Activated CD4-positive, alpha-beta T cell treated with anti-CD3 and anti-CD28 coated beads, Interleukin-2, amount 10 ng/mL, durations not matched to agents 24 days and 14 days (primary cell): ENCODE data around the gene SWT1. TPM values are rescaled to one million over a fixed set of nuclear protein-coding genes. Genes with fewer than 3 reads are reported as not detected.
"Not testable (repeated sequence)": the region's sequence is repeated elsewhere in the genome, so short reads cannot be mapped to it uniquely, and the experiment has no call there.

ENCODE experiments used
- DNase-seq: peaks from one replicate; pipeline ENCODE4 v3.0.0; 2022
- H3K27ac Mint-ChIP-seq: one replicate; pipeline ENCODE4 v1.8.0; 2022; ENCODE audit warnings: mild to moderate bottlenecking, mixed read lengths
- H3K27me3 Mint-ChIP-seq: one replicate; pipeline ENCODE4 v1.8.0; 2022; ENCODE audit warnings: mixed read lengths
- H3K36me3 Mint-ChIP-seq: one replicate; pipeline ENCODE4 v1.8.0; 2022; ENCODE audit warnings: low read depth, mild to moderate bottlenecking, mixed read lengths
- H3K4me1 Mint-ChIP-seq: one replicate; pipeline ENCODE4 v1.8.0; 2021; ENCODE audit warnings: mixed read lengths
- H3K4me3 Mint-ChIP-seq: one replicate; pipeline ENCODE4 v1.8.0; 2022; ENCODE audit warnings: mild to moderate bottlenecking, moderate library complexity, mixed read lengths
- H3K9me3 Mint-ChIP-seq: one replicate; pipeline ENCODE4 v1.8.0; 2021; ENCODE audit warnings: mixed read lengths
- intact Hi-C: fragments of 100-400 bp; cut with micrococcal nuclease; formaldehyde crosslinking; loops from one replicate; pipeline ENCODE4 v1.15.1; 2023
- total RNA-seq: library from RNA; stranded (reverse); gene quantifications from 2 replicates; pipeline ENCODE4 v1.2.3, GENCODE V29; 2022

The SWT1 gene
- total RNA-seq, 1 donor from 2014 or later: 1.8 TPM

DNA sequence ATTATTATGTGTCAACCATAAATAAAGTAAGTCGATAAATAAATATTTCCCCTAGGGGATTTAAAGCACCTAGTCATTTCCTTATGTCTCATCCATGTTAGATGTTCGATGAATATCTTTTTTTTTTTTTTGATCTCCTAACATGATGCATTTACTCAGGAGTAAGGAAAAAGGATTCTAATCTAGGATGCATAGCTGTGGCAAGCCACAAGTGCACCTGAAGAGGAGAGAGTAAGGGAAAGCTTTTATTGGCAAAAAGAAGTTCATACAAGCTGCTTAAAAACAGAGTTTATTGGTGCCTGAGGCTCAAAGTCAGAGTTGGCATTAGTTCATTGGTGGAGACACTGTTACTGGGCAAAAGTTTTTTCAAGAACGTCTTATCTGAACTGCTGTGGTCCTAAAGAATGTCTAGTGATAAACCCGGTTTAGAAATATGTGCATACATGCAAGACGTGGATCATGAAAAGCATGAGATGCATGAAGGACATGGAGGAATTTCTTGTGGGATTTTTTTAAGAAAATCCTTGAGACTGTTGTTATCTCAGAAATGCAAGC is 51.7 kb downstream of the SWT1 start:
- no peaks in the 10 kb centered on the region for H3K4me1 Mint-ChIP-seq
- H3K27ac Mint-ChIP-seq: no peak overlapping the region
- H3K36me3 Mint-ChIP-seq: peaks cover 9% of the 10 kb centered on the region
- DNase-seq: no peak
- intact Hi-C loops: no loop called here
- no peaks in the 10 kb centered on the region for H3K27me3 Mint-ChIP-seq
- no peak overlapping the region for H3K4me3 Mint-ChIP-seq
- H3K9me3 Mint-ChIP-seq: peaks cover 16% of the 10 kb centered on the region

DNA sequence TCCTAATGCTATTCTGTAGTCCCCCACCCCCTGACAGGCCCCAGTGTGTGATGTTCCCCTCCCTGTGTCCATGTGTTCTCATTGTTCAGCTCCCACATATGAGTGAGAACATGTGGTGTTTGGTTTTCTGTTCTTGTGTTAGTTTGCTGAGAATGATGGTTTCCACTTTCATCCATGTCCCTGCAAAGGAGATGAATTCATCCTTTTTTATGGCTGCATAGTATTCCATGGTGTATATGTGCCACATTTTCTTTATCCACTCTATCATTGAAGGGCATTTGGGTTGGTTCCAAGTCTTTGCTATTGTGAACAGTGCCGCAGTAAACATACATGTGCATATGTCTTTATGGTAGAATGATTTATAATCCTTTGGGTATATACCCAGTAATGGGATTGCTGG is 52.4 kb downstream of the SWT1 start:
- H3K36me3 Mint-ChIP-seq, H3K4me1 Mint-ChIP-seq, DNase-seq, H3K27ac Mint-ChIP-seq, intact Hi-C loops, H3K4me3 Mint-ChIP-seq, H3K27me3 Mint-ChIP-seq: not testable (repeated sequence)
- H3K9me3 Mint-ChIP-seq: peaks cover 20% of the 10 kb centered on the region

DNA sequence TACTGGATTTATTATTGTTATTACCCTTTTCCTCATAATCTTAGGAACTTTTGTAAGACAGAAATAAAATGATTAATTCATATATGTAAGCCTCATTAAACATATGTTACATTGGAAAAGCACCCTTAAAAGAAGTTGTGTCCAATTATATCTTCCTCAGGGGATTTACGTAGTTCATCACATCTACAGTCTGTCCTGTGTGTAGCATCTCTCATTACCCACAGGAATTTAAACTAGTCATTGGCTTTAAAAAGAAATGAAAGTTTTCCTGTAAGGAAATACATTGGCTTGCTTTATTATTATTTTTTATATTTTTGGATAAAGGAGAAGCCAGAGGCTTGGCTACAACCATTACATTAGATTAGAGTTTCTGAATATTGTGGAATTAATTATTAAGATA is 56.1 kb downstream of the SWT1 start:
- no peak overlapping the region for H3K27ac Mint-ChIP-seq

DNA sequence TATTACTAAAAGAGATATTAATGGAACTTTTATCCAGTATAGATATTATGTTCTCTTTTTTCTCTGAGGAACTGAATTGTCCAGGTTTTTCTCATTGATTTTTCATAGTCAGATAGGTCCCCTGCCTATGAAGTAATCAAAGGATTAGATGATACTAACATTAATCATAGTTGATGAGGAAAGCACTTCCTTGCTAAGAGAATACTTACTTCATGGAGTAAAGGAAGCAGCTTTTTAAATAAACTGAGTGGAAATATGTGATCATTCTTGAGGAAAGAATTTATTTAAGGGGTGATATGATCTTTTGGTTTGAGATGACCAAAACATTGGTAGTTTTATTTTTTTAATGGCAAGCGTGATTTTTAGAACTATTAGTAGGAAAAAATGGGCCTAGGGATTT is 58.9 kb downstream of the SWT1 start:
- H3K4me3 Mint-ChIP-seq: no peak overlapping the region
- no peaks in the 10 kb centered on the region for H3K4me1 Mint-ChIP-seq
- intact Hi-C loops: no loop called here
- peaks cover 2% of the 10 kb centered on the region for H3K36me3 Mint-ChIP-seq
- DNase-seq: no peak
- no peaks in the 10 kb centered on the region for H3K27me3 Mint-ChIP-seq
- peaks cover 5% of the 10 kb centered on the region for H3K9me3 Mint-ChIP-seq
- no peak overlapping the region for H3K27ac Mint-ChIP-seq

More for the DNA sequence above, 56.1 kb downstream of the SWT1 start:
- H3K9me3 Mint-ChIP-seq: peaks cover 20% of the 10 kb centered on the region
- no peak overlapping the region for H3K4me3 Mint-ChIP-seq
- H3K36me3 Mint-ChIP-seq: peaks cover 9% of the 10 kb centered on the region
- H3K4me1 Mint-ChIP-seq: no peaks in the 10 kb centered on the region
- DNase-seq: no peak
- intact Hi-C loops: no loop called here
- H3K27me3 Mint-ChIP-seq: no peaks in the 10 kb centered on the region

DNA sequence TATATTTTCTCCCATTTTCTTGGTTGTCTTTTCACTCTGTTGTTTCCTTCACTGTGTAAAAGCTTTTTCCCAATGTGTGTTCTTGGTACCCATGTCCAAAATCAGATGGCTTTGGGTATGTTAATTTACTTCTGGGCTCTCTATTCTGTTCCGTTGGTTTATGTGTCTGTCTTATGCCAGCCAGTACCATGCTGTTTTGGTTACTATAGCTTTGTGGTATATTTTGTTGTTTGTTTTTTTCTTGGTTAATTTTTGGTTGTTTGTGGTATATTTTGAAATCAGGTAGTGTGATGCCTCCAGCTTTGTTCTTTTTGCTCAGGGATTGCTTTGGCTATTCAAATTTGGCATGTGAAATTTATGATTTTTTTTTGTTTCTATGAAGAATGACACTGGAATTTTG is 67.2 kb downstream of the SWT1 start:
- no peak for DNase-seq
- Mint-ChIP-seq H3K4me3 (no peak overlapping the region), H3K4me1 (no peaks in the 10 kb centered on the region), H3K9me3 (peaks cover 3% of the 10 kb centered on the region), H3K27me3 (no peaks in the 10 kb centered on the region), H3K36me3 (peaks cover 5% of the 10 kb centered on the region), H3K27ac (no peak overlapping the region)
- intact Hi-C loops: no loop called here

DNA sequence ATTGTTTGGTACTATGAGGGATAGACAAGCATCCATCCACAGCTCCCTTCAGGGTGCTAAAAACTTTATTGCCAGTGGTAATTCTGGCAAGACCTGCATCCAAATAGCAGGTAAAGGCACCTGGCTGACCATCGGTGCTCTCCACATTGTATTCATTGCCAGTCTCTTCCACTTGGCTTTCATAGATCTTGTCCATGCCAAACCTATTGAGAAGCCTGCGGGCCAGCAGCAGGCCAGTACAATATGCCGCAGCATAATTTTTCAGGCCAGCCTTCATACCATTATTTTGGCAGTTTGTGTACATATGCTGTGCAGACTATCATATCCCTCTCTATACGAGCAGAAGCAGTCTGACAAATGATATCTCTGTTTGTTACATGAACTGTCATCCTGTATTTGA is 70.2 kb downstream of the SWT1 start:
- no peaks in the 10 kb centered on the region for H3K27me3 Mint-ChIP-seq
- no peak overlapping the region for H3K27ac Mint-ChIP-seq
- H3K4me1 Mint-ChIP-seq: peaks cover 2% of the 10 kb centered on the region
- no peak overlapping the region for H3K4me3 Mint-ChIP-seq
- H3K36me3 Mint-ChIP-seq: peaks cover 5% of the 10 kb centered on the region
- DNase-seq: no peak
- peaks cover 3% of the 10 kb centered on the region for H3K9me3 Mint-ChIP-seq
- intact Hi-C loops: no loop called here

DNA sequence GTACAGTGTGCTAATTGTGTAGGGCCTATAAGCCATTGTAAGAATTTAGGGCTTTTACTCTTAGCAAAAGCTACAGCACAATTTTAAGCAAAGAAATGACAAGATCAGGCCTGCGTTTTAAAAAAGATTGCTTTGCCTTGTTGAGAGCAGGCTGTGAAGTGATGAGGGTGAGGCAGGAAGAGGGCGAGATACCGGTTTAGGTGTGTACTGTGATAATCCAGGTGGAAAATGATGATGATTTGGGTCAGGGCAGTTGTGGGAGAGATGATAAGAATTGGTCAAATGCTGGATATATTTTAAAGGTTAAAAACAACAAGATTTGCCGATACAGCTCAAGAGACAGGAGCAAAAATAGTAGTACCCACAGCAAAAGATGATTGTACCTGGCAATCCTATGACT is 72.0 kb downstream of the SWT1 start:
- DNase-seq: no peak
- Mint-ChIP-seq H3K36me3 (no peaks in the 10 kb centered on the region), H3K9me3 (no peaks in the 10 kb centered on the region), H3K27ac (no peak overlapping the region), H3K27me3 (no peaks in the 10 kb centered on the region), H3K4me3 (no peak overlapping the region), H3K4me1 (peaks cover 2% of the 10 kb centered on the region)
- intact Hi-C loops: no loop called here

DNA sequence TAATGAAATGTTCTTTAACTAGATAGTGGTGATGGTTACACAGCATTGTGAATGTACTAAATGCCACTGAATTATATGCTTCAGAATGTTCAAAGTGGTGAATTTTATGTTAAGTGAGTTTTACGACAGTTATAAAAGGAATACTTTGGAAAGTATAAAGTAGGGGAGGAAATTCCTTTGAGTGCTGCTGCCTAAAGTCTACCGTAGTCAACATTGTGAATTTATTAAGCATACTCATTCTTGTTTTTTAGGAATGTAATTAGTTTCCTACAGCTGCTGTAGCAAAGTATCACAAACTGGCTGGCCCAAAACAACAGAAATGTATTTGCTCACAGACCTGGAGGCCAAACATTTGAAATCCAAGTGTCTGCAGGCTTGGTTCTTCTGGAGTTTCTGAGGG is 73.0 kb downstream of the SWT1 start:
- H3K27ac Mint-ChIP-seq: no peak overlapping the region
- H3K4me3 Mint-ChIP-seq: no peak overlapping the region
- no peak for DNase-seq
- no peaks in the 10 kb centered on the region for H3K36me3 Mint-ChIP-seq
- H3K9me3 Mint-ChIP-seq: no peaks in the 10 kb centered on the region
- intact Hi-C loops: no loop called here
- peaks cover 2% of the 10 kb centered on the region for H3K4me1 Mint-ChIP-seq
- no peaks in the 10 kb centered on the region for H3K27me3 Mint-ChIP-seq

DNA sequence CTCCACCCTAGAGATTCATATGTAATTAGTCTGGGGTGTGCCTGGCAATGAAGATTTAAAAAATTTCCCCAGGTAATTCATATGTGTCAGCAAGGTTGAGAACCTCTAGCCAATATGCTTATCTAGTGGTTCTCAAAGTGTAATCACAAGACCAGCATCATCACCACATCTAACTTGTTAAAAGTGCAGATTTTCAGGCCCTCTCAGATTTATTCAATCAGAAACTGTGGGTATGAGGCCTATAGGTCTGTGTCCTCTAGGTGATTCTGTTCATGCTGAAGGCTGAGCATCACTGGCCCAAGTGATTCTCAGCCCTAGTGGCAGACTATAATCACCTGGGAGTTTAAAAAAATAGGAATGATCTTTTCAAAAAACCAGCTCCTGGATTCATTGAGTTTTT is 75.9 kb downstream of the SWT1 start:
- no peak for DNase-seq
- Mint-ChIP-seq H3K27ac (no peak overlapping the region), H3K4me3 (no peak overlapping the region), H3K4me1 (peaks cover 2% of the 10 kb centered on the region), H3K36me3 (no peaks in the 10 kb centered on the region), H3K9me3 (peaks cover 7% of the 10 kb centered on the region), H3K27me3 (no peaks in the 10 kb centered on the region)
- intact Hi-C loops: no loop called here

DNA sequence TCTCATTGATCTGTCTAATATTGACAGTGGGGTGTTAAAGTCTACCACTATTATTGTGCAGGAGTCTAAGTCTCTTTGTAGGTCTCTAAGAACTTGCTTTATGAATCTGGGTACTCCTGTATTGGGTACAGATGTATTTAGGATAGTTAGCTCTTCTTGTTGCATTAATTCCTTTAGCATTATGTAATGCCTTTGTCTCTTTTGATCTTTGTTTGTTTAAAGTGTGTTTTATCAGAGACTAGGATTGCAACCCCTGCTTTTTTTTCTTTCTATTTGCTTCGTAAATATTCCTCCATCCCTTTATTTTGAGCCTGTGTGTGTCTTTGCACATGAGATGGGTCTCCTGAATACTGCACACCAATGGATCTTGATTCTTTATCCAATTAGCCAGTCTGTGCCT is 77.2 kb downstream of the SWT1 start:
- H3K27ac Mint-ChIP-seq, H3K4me1 Mint-ChIP-seq, H3K9me3 Mint-ChIP-seq, DNase-seq, intact Hi-C loops, H3K36me3 Mint-ChIP-seq, H3K27me3 Mint-ChIP-seq, H3K4me3 Mint-ChIP-seq: not testable (repeated sequence)

DNA sequence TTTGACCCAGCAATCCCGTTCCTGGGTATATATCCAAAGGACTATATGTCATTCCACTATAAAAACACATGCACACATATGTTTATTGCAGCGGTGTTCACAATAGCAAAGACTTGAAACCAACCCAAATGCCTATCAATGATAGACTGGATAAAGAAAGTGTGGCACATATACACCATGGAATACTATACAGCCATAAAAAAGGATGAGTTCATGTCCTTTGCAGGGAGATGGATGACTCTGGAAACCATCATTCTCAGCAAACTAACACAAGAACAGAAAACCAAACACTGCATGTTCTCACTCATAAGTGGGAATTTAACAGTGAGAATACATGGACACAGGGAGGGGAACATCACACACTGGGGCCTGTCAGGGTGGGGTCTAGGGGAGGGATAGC is 80.2 kb downstream of the SWT1 start:
- intact Hi-C loops: loop anchor here (5.0 kb wide), 1 partner anchor 435 kb away; no protein-coding TSS in a partner anchor
- peaks cover 12% of the 10 kb centered on the region for H3K4me1 Mint-ChIP-seq
- not testable (repeated sequence) for H3K27ac Mint-ChIP-seq, H3K9me3 Mint-ChIP-seq, DNase-seq, H3K4me3 Mint-ChIP-seq, H3K27me3 Mint-ChIP-seq, H3K36me3 Mint-ChIP-seq

DNA sequence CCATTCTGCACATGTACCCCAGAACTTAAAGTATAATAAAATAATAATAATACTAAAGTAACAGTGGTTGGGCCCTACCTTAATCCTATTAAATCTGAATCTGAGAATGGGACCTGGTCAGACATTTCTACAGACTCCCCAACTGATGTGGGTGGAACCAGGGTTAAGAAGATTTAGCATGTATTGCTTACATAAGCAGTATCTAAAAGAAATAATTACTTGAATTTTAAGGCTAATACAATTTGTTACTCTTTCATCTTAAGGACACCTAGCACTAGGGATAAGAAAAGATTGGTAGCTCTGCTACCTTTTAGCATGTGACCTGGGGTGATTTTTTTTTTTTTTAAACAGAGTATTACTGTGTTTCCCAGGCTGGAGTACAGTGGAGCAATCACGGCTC is 80.7 kb downstream of the SWT1 start:
- no peak overlapping the region for H3K4me3 Mint-ChIP-seq
- H3K4me1 Mint-ChIP-seq: peaks cover 12% of the 10 kb centered on the region
- DNase-seq: no peak
- peaks cover 7% of the 10 kb centered on the region for H3K9me3 Mint-ChIP-seq
- no peaks in the 10 kb centered on the region for H3K36me3 Mint-ChIP-seq
- intact Hi-C loops: loop anchor here (2.0 to 5.0 kb wide), 2 partner anchors 435 to 443 kb away; no protein-coding TSS in a partner anchor
- H3K27ac Mint-ChIP-seq: no peak overlapping the region
- no peaks in the 10 kb centered on the region for H3K27me3 Mint-ChIP-seq

DNA sequence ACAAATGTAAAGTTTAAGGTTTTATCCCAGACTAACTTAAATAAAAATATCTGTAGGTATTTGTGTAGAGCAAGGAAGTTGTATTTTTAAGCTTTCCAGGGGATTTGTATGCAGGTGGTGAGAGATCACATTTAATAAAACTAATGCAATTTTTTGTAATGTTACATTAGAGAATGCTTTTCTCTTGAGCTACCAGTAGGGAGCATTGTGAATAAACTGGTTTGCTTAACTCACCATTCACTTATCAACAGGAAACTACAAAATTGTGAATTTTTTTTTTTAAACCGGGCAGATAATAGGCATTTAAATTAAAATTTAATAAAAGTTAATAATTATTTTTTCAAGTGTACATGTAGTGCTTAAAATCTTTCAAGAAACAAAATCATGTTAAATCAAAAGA is 81.5 kb downstream of the SWT1 start:
- Mint-ChIP-seq H3K9me3 (peaks cover 7% of the 10 kb centered on the region), H3K27me3 (no peaks in the 10 kb centered on the region), H3K36me3 (no peaks in the 10 kb centered on the region), H3K4me3 (no peak overlapping the region), H3K27ac (no peak overlapping the region), H3K4me1 (peaks cover 12% of the 10 kb centered on the region)
- no peak for DNase-seq
- intact Hi-C loops: loop anchor here (2.0 to 5.0 kb wide), 2 partner anchors 434 to 442 kb away; no protein-coding TSS in a partner anchor

DNA sequence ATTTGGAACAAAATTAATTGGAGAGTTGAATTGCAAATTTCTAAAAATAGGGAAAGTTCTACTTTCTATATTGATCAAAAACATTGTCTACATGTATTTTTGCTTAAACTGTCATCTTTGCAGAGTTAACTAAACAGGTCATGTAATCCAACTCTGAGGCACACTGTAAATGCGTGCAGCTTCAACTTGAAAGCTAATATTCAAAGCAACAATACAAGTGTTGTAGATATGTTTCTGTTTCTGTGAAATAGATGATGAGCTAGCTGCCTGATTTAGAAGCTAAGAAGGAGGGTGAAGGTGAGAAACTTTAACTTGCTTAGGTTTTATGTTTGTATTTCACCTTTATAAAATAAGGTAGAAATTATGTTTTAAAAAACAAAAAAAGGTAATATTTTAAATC is 82.9 kb downstream of the SWT1 start:
- H3K36me3 Mint-ChIP-seq: no peaks in the 10 kb centered on the region
- H3K9me3 Mint-ChIP-seq: peaks cover 7% of the 10 kb centered on the region
- peaks cover 14% of the 10 kb centered on the region for H3K4me1 Mint-ChIP-seq
- no peak overlapping the region for H3K4me3 Mint-ChIP-seq
- intact Hi-C loops: loop anchor here (2.0 to 5.0 kb wide), 4 partner anchors 42 to 441 kb away; no protein-coding TSS in a partner anchor
- H3K27me3 Mint-ChIP-seq: no peaks in the 10 kb centered on the region
- DNase-seq: no peak
- H3K27ac Mint-ChIP-seq: no peak overlapping the region

DNA sequence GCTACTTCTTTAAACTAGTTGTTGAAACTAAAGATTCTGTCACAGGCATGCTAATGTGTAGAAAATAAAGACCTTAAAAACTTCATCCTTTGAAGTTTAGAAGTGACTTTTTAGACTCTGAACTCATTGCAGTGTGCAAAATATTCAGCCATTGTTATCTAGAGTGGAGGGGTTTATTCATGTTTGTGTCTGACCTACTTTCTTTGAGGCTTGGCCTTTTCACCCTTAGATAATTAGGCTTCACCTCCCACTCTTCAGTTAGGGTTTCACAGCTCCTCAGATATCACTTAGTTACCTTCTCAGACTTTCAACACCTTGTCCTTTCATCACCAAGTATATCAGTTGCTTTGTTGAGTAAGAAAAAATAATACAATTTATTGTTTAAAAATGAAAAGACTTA is 84.2 kb downstream of the SWT1 start:
- intact Hi-C loops: loop anchor here (5.0 kb wide), 2 partner anchors 41 to 321 kb away; no protein-coding TSS in a partner anchor
- no peaks in the 10 kb centered on the region for H3K27me3 Mint-ChIP-seq
- DNase-seq: no peak
- H3K4me3 Mint-ChIP-seq: no peak overlapping the region
- H3K4me1 Mint-ChIP-seq: peaks cover 14% of the 10 kb centered on the region
- no peak overlapping the region for H3K27ac Mint-ChIP-seq
- H3K9me3 Mint-ChIP-seq: peaks cover 7% of the 10 kb centered on the region
- no peaks in the 10 kb centered on the region for H3K36me3 Mint-ChIP-seq
